Thoracic aorta (tissue), 2 donors: ENCODE data around the gene NTSR1. TPM values are rescaled to one million over a fixed set of nuclear protein-coding genes. Genes with fewer than 3 reads are reported as not detected.

Experiments
- ATAC-seq: fragments of 150-250 bp; one replicate; pipeline ENCODE4 v1.8.0; 2017; ENCODE audit warnings: low read depth; ENCODE audit not compliant: insufficient number of reproducible peaks, low FRiP score
- DNase-seq: peaks from one replicate; pipeline ENCODE4 v3.0.0-alpha.2; 2020; ENCODE audit warnings: low spot score
- H3K27ac ChIP-seq, 2 donors: fragments of 200-600 bp; sonication (generic); 1 replicate in 1 of 2; 2 replicates in 1 of 2; pipeline ENCODE4 v1.5.1; 2016; ENCODE audit warnings: mild to moderate bottlenecking in 2 of 2, moderate library complexity in 2 of 2
- H3K27me3 ChIP-seq: fragments of 200-600 bp; sonication (generic); replicated peaks from 2 replicates; pipeline ENCODE4 v1.6.0; 2016; ENCODE audit warnings: mild to moderate bottlenecking; ENCODE audit not compliant: insufficient read depth
- H3K36me3 ChIP-seq: fragments of 200-600 bp; sonication (generic); one replicate; pipeline ENCODE4 v1.5.1; 2016
- H3K4me1 ChIP-seq, 2 donors: fragments of 200-600 bp; sonication (generic); 1 replicate in 1 of 2; 2 replicates in 1 of 2; pipeline versions ENCODE4 v1.5.1 to v1.6.0; 2016; ENCODE audit warnings: low read depth in 2 of 2, mild to moderate bottlenecking in 1 of 2; ENCODE audit not compliant: control insufficient read depth in 1 of 2
- H3K4me3 ChIP-seq: fragments of 200-600 bp; sonication (generic); 2 replicates; pipeline ENCODE4 v1.5.1; 2016; ENCODE audit warnings: mild to moderate bottlenecking
- H3K9me3 ChIP-seq: fragments of 200-600 bp; sonication (generic); 2 replicates; pipeline ENCODE4 v1.5.1; 2016
- total RNA-seq, 2 donors: library from RNA; depleted of rRNA; stranded (reverse); fragments of >200 nt; gene quantifications; one replicate each; pipeline versions ENCODE4 v1.1.0 to v1.2.3, GENCODE V29; 2016
- TF ChIP-seq, protein P1 (sequence below): fragments of 200-600 bp; sonication (generic); IDR thresholded peaks from one replicate; pipeline ENCODE4 v1.5.1; 2019; ENCODE audit warnings: antibody characterized with exemption

Gene NTSR1
- total RNA-seq, 2 donors from 2014 or later, result not detected

DNA sequence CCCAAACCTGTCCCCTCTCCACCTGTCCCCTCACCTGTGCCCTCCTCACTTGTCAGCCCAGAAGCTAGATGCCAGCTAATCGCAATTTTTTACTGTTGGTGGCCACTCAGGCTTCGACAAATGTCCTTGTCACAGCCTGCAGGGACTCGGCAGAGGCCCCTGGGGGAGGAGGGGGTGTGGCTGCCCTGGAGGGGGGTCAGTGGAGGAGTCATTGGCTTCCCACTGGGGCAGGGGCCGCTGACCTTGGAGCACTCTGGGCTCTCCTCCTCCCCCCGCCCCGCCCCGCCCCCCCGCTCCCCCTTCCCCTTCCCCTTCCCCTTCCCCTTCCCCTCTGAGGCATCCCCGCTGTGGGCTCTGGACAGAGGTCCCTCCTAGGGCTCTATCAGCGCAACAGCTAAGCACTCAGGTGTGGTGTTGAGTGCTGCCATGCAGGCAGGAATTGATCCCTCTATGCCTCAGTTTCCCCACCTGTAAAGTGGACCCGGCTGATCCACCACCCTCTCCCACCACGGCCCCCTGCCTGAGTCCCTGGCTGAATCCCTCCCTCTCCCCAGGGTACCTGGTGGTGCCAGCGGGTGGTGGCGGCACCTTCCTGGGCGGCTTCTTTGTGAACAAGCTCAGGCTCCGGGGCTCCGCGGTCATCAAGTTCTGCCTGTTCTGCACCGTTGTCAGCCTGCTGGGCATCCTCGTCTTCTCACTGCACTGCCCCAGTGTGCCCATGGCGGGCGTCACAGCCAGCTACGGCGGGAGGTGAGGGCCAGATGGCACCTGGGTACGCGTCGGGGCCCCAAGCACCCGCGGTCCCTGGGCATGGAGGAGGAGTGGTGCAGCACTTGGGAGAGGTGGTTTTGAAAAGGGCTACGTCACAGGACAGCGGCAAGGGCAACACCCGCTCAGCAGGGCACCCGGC is 42.6 kb upstream of the NTSR1 start:
- DNase-seq (no peak), ATAC-seq (no peak)
- H3K4me3 ChIP-seq, result no peak overlapping the region
- no peak overlapping the region for H3K27ac ChIP-seq
- no peaks in the 10 kb centered on the region for H3K4me1 ChIP-seq
- no peaks in the 10 kb centered on the region for H3K27me3 ChIP-seq
- no peaks in the 10 kb centered on the region for H3K9me3 ChIP-seq
- TF ChIP-seq, protein P1, sequence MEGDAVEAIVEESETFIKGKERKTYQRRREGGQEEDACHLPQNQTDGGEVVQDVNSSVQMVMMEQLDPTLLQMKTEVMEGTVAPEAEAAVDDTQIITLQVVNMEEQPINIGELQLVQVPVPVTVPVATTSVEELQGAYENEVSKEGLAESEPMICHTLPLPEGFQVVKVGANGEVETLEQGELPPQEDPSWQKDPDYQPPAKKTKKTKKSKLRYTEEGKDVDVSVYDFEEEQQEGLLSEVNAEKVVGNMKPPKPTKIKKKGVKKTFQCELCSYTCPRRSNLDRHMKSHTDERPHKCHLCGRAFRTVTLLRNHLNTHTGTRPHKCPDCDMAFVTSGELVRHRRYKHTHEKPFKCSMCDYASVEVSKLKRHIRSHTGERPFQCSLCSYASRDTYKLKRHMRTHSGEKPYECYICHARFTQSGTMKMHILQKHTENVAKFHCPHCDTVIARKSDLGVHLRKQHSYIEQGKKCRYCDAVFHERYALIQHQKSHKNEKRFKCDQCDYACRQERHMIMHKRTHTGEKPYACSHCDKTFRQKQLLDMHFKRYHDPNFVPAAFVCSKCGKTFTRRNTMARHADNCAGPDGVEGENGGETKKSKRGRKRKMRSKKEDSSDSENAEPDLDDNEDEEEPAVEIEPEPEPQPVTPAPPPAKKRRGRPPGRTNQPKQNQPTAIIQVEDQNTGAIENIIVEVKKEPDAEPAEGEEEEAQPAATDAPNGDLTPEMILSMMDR, result no peak
- H3K36me3 ChIP-seq, result no peaks in the 10 kb centered on the region

DNA sequence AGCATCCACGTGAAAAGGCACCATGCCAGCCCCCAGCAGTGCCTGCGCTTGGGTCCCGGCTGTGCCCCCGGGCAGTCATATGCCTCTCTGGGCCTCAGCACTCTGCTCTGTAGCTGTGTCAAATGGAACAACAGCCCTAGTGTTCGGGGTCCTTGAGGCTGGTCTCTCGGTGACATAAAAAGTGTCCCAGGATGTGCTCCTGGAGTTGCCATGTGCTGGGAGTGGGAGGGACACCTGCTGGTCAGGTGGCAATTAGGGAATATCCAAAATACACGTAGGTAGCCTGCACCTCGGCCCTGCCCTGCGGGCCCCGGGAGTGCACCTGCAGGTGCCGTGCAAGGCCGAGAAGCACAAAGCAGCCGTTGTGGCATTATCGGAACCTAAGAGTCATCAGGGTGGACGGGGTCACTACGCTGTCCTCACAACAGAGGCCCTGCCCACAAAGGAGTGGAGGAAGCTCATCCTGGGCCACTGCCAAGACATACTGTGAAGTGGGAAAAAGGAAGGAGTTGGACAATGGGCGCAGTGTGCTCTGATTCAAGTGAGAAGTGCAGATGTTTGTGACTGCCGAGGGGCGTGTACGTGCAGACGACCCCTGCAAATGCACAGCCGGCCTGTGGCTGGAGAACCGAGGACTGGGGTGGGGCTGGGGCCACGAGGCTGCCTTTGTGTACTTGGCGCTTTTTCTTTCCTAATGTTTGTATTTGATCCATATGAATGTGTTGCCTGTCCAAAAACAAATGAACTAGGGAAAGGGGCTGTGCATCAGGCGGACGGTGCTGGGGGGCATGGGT is 41.7 kb upstream of the NTSR1 start:
- H3K4me3 ChIP-seq, result no peak overlapping the region
- H3K9me3 ChIP-seq, result no peaks in the 10 kb centered on the region
- TF ChIP-seq, protein P1, result no peak
- H3K27ac ChIP-seq, result no peak overlapping the region
- no peaks in the 10 kb centered on the region for H3K36me3 ChIP-seq
- H3K4me1 ChIP-seq, result no peaks in the 10 kb centered on the region
- DNase-seq, result no peak
- H3K27me3 ChIP-seq, result no peaks in the 10 kb centered on the region
- no peak for ATAC-seq

DNA sequence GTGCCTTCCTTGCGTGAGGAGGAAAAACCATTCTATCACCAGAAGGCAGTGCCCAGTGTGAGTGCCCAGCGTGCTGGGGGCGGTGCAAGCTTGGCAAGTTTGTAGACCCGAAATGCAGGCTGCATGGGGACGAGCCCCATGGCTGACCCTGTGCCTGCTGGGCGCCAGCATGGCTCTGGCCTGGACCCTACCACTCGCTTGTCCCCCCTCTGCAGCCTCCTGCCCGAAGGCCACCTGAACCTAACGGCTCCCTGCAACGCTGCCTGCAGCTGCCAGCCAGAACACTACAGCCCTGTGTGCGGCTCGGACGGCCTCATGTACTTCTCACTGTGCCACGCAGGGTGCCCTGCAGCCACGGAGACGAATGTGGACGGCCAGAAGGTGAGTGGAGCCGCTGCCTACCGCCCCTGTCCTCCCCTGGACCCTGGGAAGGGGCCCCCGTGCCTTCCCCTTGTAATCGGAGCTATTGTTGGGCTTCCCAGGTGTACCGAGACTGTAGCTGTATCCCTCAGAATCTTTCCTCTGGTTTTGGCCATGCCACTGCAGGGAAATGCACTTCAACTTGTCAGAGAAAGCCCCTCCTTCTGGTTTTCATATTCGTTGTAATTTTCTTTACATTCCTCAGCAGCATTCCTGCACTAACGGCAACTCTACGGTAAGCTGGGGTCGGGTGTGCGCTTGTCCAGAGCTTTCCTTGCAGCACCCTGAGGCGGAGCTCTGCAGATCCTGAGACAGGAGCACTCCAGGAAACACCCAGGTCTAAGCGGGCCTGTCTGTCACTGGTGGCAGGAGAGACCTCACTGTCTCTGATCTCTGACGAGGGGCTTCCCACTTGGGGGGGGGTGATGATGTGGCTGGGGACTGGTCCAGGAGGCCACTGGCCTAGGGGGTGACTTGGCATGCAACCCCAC is 40.9 kb upstream of the NTSR1 start:
- no peaks in the 10 kb centered on the region for H3K4me1 ChIP-seq
- ATAC-seq (no peak), DNase-seq (no peak)
- TF ChIP-seq, protein P1, result no peak
- H3K36me3 ChIP-seq, result no peaks in the 10 kb centered on the region
- no peak overlapping the region for H3K27ac ChIP-seq
- no peaks in the 10 kb centered on the region for H3K9me3 ChIP-seq
- no peak overlapping the region for H3K4me3 ChIP-seq
- H3K27me3 ChIP-seq, result no peaks in the 10 kb centered on the region

DNA sequence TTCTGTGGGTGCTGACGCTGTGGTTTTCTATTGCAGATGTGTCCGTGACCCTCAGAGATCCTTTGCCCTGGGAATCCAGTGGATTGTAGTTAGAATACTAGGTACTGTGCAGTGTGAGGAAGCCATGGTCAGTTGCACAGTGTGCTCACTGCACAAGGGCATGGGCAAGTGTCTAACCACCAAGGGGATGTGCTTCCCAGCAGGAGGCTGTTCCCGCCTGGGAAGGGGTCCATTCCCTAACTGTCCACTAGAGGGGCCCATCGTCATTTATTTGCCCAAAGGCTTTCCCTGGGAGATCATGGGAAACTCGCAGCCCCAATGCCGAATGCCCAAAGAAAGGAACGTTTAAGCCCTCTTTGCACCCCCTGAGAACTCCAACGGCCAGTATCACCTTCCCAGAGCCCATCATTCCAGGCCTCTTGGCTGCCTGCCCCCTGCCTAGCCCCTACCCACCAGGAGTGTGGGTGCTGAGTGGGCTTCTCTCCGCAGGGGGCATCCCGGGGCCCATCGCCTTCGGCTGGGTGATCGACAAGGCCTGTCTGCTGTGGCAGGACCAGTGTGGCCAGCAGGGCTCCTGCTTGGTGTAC is 40.1 kb upstream of the NTSR1 start:
- H3K4me1 ChIP-seq, result no peaks in the 10 kb centered on the region
- no peaks in the 10 kb centered on the region for H3K9me3 ChIP-seq
- ATAC-seq (no peak), DNase-seq (no peak)
- H3K4me3 ChIP-seq, result no peak overlapping the region
- H3K27ac ChIP-seq, result no peak overlapping the region
- TF ChIP-seq, protein P1, result peak; percentile 78
- H3K36me3 ChIP-seq, result no peaks in the 10 kb centered on the region
- no peaks in the 10 kb centered on the region for H3K27me3 ChIP-seq
